GM06990 (cell line): ENCODE data around the gene POPDC3.

Experiments used
- DNase-seq: peaks from one replicate; pipeline ENCODE4 v3.0.0-alpha.2; 2011; ENCODE audit not compliant: insufficient read length; ENCODE audit errors: extremely low read depth
- H3K27me3 ChIP-seq: replicated peaks from 2 replicates; pipeline ENCODE4 v1.6.0; 2011; ENCODE audit warnings: low read length; ENCODE audit not compliant: control insufficient read depth, insufficient read depth
- H3K36me3 ChIP-seq: 2 replicates; pipeline ENCODE4 v1.5.1; 2011; ENCODE audit warnings: low read length; ENCODE audit not compliant: control insufficient read depth, insufficient read depth
- H3K4me3 ChIP-seq: replicated peaks from 2 replicates; pipeline ENCODE4 v1.5.1; 2011; ENCODE audit warnings: low read depth, mild to moderate bottlenecking, control low read depth, low read length
- CTCF ChIP-seq: IDR thresholded peaks from 2 replicates; pipeline ENCODE4 v1.5.1; 2011; ENCODE audit warnings: low read length, control low read depth, mild to moderate bottlenecking, inconsistent platforms; ENCODE audit not compliant: insufficient read depth, poor library complexity, severe bottlenecking

POPDC3 gene

GRCh38 chr6:105135907-105136430, 43.8 kb downstream of the POPDC3 start:
- TF ChIP-seq CTCF: no peak
- Histone ChIP-seq H3K36me3 (no peaks in the 10 kb centered on the region), H3K4me3 (no peak overlapping the region), H3K27me3 (no peaks in the 10 kb centered on the region; the same call in 1 of the 2 replicates)
- DNase-seq: no peak

GRCh38 chr6:105135056-105135455, 44.8 kb downstream of the POPDC3 start:
- Histone ChIP-seq H3K27me3 (no peaks in the 10 kb centered on the region; the same call in 1 of the 2 replicates), H3K36me3 (no peaks in the 10 kb centered on the region), H3K4me3 (no peak overlapping the region)
- no peak for TF ChIP-seq CTCF
- no peak for DNase-seq

- H3K36me3 ChIP-seq: no peaks in the 10 kb centered on the region
- TF ChIP-seq CTCF: no peak
- no peak overlapping the region for H3K4me3 ChIP-seq
- no peaks in the 10 kb centered on the region for H3K27me3 ChIP-seq
- DNase-seq: no peak
Measured at GRCh38 chr6:105122717-105123116, 57.1 kb downstream of the POPDC3 start.

- Histone ChIP-seq H3K4me3 (no peak overlapping the region), H3K27me3 (no peaks in the 10 kb centered on the region), H3K36me3 (no peaks in the 10 kb centered on the region)
- no peak for TF ChIP-seq CTCF
- DNase-seq: no peak
Measured at GRCh38 chr6:105121981-105122380, 57.8 kb downstream of the POPDC3 start.

GRCh38 chr6:105120570-105120969, 59.2 kb downstream of the POPDC3 start:
- no peak for DNase-seq
- TF ChIP-seq CTCF: no peak
- Histone ChIP-seq H3K4me3 (no peak overlapping the region), H3K36me3 (no peaks in the 10 kb centered on the region), H3K27me3 (no peaks in the 10 kb centered on the region)

GRCh38 chr6:105116150-105116549, 63.7 kb downstream of the POPDC3 start:
- TF ChIP-seq CTCF: no peak

More at GRCh38 chr6:105116150-105116549, 63.7 kb downstream of the POPDC3 start:
- Histone ChIP-seq H3K27me3 (no peaks in the 10 kb centered on the region; the same call in 1 of the 2 replicates), H3K36me3 (no peaks in the 10 kb centered on the region), H3K4me3 (no peak overlapping the region)
- no peak for DNase-seq
